A172 (cell line): Measurements from ENCODE around the gene RILP. TPM values are rescaled to one million over a fixed set of nuclear protein-coding genes. Genes with fewer than 3 reads are reported as not detected.

ENCODE experiments used
- DNase-seq: peaks from one replicate; pipeline ENCODE4 v3.0.0-alpha.2; 2015; ENCODE audit warnings: low spot score
- total RNA-seq: library from RNA; depleted of rRNA; stranded (reverse); fragments of >200 nt; shearing (Covaris generic); gene quantifications from 2 replicates; pipeline ENCODE4 v1.2.3, GENCODE V29; 2014; rRNA removed

RILP gene
- total RNA-seq, 1 experiment from 2014 or later, result 5.6 TPM

DNA sequence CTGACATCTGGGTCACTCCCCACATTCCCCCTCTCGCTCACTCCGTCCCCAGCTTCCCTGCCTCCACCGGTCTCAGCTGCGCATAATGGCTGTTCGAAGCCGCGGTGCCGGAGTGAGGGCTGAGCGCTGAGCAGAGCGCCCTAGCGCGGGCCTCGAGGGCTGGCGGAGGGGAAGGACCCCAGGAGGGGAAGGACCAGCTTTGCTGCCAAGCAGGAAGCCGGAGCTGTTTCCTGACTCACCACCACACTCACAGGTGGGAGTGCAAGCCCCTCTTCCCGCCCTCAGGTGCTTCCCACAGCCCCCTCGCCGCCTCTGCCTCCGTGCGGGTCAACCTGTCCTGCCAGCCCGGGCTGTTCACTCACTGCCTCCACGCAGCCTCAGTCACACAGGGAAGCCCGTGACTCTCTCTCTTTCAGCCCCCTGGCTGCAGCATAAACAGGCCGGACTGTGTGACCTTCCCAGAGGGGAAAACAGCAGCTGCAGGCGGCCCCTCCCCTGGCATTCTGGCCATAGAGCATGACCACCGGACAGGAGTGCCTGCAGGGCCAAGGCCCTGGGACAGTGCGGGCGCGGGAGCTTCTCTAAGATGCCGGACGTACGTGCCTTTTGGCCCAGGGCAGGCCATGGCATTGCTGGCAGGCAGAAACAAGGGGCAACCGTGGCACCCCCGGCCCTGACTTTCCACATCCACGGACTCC lies 44.7 kb downstream of the RILP start:
- DNase-seq, result no peak

- no peak for DNase-seq
Measured at GRCh38 chr17:1601571-1601970, 48.1 kb downstream of the RILP start.

DNA sequence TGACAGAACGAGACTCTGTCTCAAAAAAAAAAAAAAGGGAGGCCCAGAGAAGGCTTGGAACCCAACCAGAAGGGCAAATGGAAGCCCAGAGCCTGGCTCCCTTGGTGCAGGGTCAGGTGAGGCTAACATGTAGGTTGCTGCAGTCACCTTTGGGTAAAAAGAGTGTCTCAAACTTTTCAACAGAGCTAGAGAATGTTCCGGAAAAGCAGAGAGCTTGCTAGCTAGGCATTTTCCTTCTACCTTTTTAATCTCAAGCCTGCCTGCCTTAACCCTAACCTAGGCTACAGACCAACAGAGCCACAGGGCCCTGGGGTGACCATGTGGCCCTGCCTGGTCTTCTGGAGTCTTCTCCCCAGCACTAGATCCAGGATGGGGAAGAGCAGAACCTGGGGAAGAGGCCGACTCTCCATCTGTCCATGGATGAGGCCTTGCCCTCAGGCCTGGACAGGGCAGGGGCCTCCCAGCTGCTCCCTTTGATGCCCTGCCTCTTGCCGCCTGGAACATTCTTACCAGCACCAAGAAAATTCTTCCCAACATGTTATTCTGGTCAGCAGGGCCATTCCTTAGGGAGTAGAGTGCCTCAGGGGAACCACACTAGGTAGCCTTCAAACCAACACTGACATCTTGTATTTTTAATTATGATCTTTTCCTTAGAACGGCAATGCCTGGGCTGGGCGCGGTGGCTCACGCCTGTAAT lies 51.1 kb downstream of the RILP start:
- no peak for DNase-seq

DNA sequence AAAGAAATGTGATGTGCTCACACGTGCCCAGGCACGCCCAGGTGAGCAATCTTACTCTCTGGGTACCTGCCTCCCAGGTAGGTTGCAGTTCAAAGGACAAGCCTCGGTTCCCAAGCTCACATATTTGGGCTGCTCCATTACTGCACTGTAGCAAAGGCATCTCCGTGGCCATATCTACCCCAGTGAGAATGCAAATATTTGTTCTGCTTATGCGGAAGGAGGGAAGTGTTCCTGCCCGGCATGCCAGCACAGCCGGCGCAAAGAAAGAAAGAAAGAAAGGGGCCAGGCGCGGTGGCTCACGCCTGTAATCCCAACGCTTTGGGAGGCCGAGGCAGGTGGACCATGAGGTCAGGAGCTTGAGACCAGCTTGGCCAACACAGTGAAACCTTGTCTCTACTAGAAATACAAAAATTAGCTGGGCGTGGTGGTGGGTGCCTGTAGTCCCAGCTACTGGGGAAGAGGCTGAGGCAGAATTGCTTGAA lies 51.8 kb downstream of the RILP start:
- DNase-seq, result no peak

Other genes starting within 250 kb of the RILP start
- 705 and 754 TPM in 2 replicates for gene YWHAE, start 249.6 kb downstream of the RILP start, total RNA-seq
- gene CRK, start 193.6 kb downstream of the RILP start, total RNA-seq, result 84.2 and 89.2 TPM in 2 replicates
- 148 and 155 TPM in 2 replicates for gene MYO1C, start 157.2 kb downstream of the RILP start, total RNA-seq
- 36.1 and 40.8 TPM in 2 replicates for gene INPP5K, start 133.3 kb downstream of the RILP start, total RNA-seq
- gene PITPNA, start 87.1 kb downstream of the RILP start, total RNA-seq, result 31.6 and 45.9 TPM in 2 replicates
- 6.5 and 8.0 TPM in 2 replicates for gene SLC43A2, start 21.0 kb downstream of the RILP start, total RNA-seq
- gene SCARF1, start 4.1 kb downstream of the RILP start, total RNA-seq, result 1.0 and 1.1 TPM in 2 replicates
- 77.9 and 90.5 TPM in 2 replicates for gene PRPF8, start 35.0 kb upstream of the RILP start, total RNA-seq
- gene TLCD2, start 60.5 kb upstream of the RILP start, total RNA-seq, result 0.45 and 0.50 TPM in 2 replicates
- 22.2 and 25.5 TPM in 2 replicates for gene WDR81, start 74.8 kb upstream of the RILP start, total RNA-seq
- 0.64 and 1.9 TPM in 2 replicates for gene SERPINF2, start 93.0 kb upstream of the RILP start, total RNA-seq
- gene SERPINF1, start 112.2 kb upstream of the RILP start, total RNA-seq, result 11.0 and 13.4 TPM in 2 replicates
- 5.1 and 7.7 TPM in 2 replicates for gene SMYD4, start 180.0 kb upstream of the RILP start, total RNA-seq
- 41.1 and 46.1 TPM in 2 replicates for gene RPA1, start 180.1 kb upstream of the RILP start, total RNA-seq